K562 (cell line): ENCODE results near the gene POLDIP3. TPM values are rescaled to one million over a fixed set of nuclear protein-coding genes. Genes with fewer than 3 reads are reported as not detected.

Experiments used
- ARHGAP35 ChIP-seq: fragments of 450-650 bp; IDR thresholded peaks from 2 replicates; pipeline ENCODE4 v1.6.1; 2018; ENCODE audit not compliant: partially characterized antibody
- CBX3 ChIP-seq, 2 experiments: IDR thresholded peaks; 1 replicate in 1 of 2; 2 replicates in 1 of 2; pipeline ENCODE4 v1.6.1; 2012; ENCODE audit warnings: inconsistent platforms in 2 of 2, low read length in 2 of 2, borderline replicate concordance in 1 of 2, control low read depth in 1 of 2
- HDAC6 ChIP-seq: IDR thresholded peaks from 2 replicates; pipeline ENCODE4 v1.6.1; 2012; ENCODE audit warnings: low read depth, mild to moderate bottlenecking, control low read depth, inconsistent platforms, low read length, moderate library complexity
- HNRNPLL ChIP-seq: fragments of 200-400 bp; formaldehyde crosslinking; IDR thresholded peaks from 2 replicates; pipeline ENCODE4 v1.6.1; 2017; ENCODE audit warnings: low read length, low read depth, mild to moderate bottlenecking; ENCODE audit not compliant: poor library complexity, severe bottlenecking
- NRF1 ChIP-seq, 2 experiments: fragments of 450-650 bp; IDR thresholded peaks in 1 of 2; conservative IDR thresholded peaks in 1 of 2; 2 replicates each; pipeline ENCODE4 v1.6.1; 2014; ENCODE audit warnings: mild to moderate bottlenecking in 2 of 2
- PHF20 ChIP-seq: fragments of 450-650 bp; IDR thresholded peaks from 2 replicates; pipeline ENCODE4 v1.6.1; 2018; ENCODE audit not compliant: partially characterized antibody
- POLR2AphosphoS2 ChIP-seq: IDR thresholded peaks from 2 replicates; pipeline ENCODE4 v1.6.1; 2012; ENCODE audit warnings: low read length, improper control_type of control experiment
- POU5F1 ChIP-seq: fragments of 150-350 bp; IDR thresholded peaks from 2 replicates; pipeline ENCODE4 v1.6.1; 2014; ENCODE audit warnings: borderline replicate concordance, low read length, low read depth, mild to moderate bottlenecking; ENCODE audit not compliant: partially characterized antibody
- RBFOX2 ChIP-seq: fragments of 200-400 bp; formaldehyde crosslinking; IDR thresholded peaks from 2 replicates; pipeline ENCODE4 v1.6.1; 2017; ENCODE audit warnings: low read depth, mild to moderate bottlenecking, low read length, moderate library complexity
- SMARCA4 ChIP-seq: fragments of 450-650 bp; IDR thresholded peaks from 2 replicates; pipeline ENCODE4 v1.6.1; 2016
- SMC3 ChIP-seq: conservative IDR thresholded peaks from 2 replicates; pipeline ENCODE4 v1.6.1; 2011; ENCODE audit warnings: low read depth, low read length, improper control_type of control experiment; ENCODE audit not compliant: insufficient read depth
- TAF15 ChIP-seq: fragments of 200-400 bp; formaldehyde crosslinking; IDR thresholded peaks from 2 replicates; pipeline ENCODE4 v1.6.1; 2017; ENCODE audit warnings: mild to moderate bottlenecking, low read depth, low read length, moderate library complexity
- TCFL5 ChIP-seq: fragments of 250-450 bp; sonication (Bioruptor Pico); conservative IDR thresholded peaks from 2 replicates; pipeline ENCODE4 v1.6.1; 2021; ENCODE audit warnings: mild to moderate bottlenecking, moderate library complexity, matching md5 sums
- VEZF1 ChIP-seq: fragments of 200-800 bp; sonication (Bioruptor generic); IDR thresholded peaks from 2 replicates; pipeline ENCODE4 v1.6.1; 2017; ENCODE audit warnings: missing genetic modification characterization, missing compliant biosample characterization
- ZC3H11A ChIP-seq: IDR thresholded peaks from 2 replicates; pipeline ENCODE4 v1.6.1; 2012; ENCODE audit warnings: low read depth, low read length, improper control_type of control experiment
- ZNF134 ChIP-seq: fragments of 250-450 bp; sonication (Bioruptor Pico); conservative IDR thresholded peaks from 2 replicates; pipeline ENCODE4 v1.4.0; 2020
- ZNF316 ChIP-seq: fragments of 450-650 bp; IDR thresholded peaks from 2 replicates; pipeline ENCODE4 v1.6.1; 2016
- ZNF436 ChIP-seq: fragments of 250-450, 450-650 bp; sonication (Bioruptor Pico); formaldehyde crosslinking; IDR thresholded peaks from 2 replicates; pipeline ENCODE4 v1.7.0; 2020; ENCODE audit warnings: mild to moderate bottlenecking
- ZSCAN32 ChIP-seq: fragments of 450-650 bp; formaldehyde crosslinking; IDR thresholded peaks from 2 replicates; pipeline ENCODE4 v1.4.0; 2020; ENCODE audit warnings: mild to moderate bottlenecking, moderate library complexity
- polyA plus RNA-seq, 8 experiments: library from polyadenylated mRNA; depleted of rRNA in 4 of 8; stranded (reverse) in 5 of 8; unstranded in 3 of 8; fragments of >200 nt; fragmentation: Nextera tagmentation in 2 of 8; fragmentation: Illumina TruSeq in 1 of 8; extraction: Ambion mirVana in 2 of 8; extraction: Trizol in 1 of 8; gene quantifications; 2 replicates each; pipeline versions ENCODE4 v1.2.1 to v1.2.3, GENCODE V29; 2011 to 2014; ENCODE audit warnings: inconsistent platforms in 1 of 8, missing spikeins in 1 of 8
- total RNA-seq, 7 experiments: library from RNA; depleted of rRNA in 6 of 7; stranded (reverse); fragments of >200 nt in 6 of 7; fragmentation: Illumina TruSeq in 2 of 7; extraction: Trizol in 2 of 7; gene quantifications; 2 replicates each; pipeline versions ENCODE4 v1.2.1 to v1.2.3, GENCODE V29; 2011 to 2021; ENCODE audit warnings: low replicate concordance in 1 of 7
- TF ChIP-seq, protein P1 (sequence below): sonication (generic); formaldehyde crosslinking; IDR thresholded peaks from 2 replicates; pipeline ENCODE4 v1.8.1; 2023; ENCODE audit warnings: mild to moderate bottlenecking, missing genetic modification reagents
- TF ChIP-seq, protein P2 (sequence below): sonication (generic); formaldehyde crosslinking; IDR thresholded peaks from 2 replicates; pipeline ENCODE4 v1.9.0; 2022; ENCODE audit warnings: mild to moderate bottlenecking, missing genetic modification reagents
- TF ChIP-seq, protein P3 (sequence below): fragments of 250-450 bp; sonication (Bioruptor Pico); IDR thresholded peaks from 2 replicates; pipeline ENCODE4 v1.5.0; 2021
- TF ChIP-seq, protein P4 (sequence below): fragments of 250-450 bp; sonication (Bioruptor Pico); IDR thresholded peaks from 2 replicates; pipeline ENCODE4 v1.8.0; 2021; ENCODE audit warnings: borderline replicate concordance, mild to moderate bottlenecking, moderate library complexity; ENCODE audit not compliant: poor library complexity, severe bottlenecking

POLDIP3 gene
- total and polyA plus RNA-seq, 9 of the 15 experiments (the other 6 are each of a cell fraction or from before 2014, with no cell fraction given): 14.3 to 53.0 (median 26.3) TPM

- TF ChIP-seq, protein P1, sequence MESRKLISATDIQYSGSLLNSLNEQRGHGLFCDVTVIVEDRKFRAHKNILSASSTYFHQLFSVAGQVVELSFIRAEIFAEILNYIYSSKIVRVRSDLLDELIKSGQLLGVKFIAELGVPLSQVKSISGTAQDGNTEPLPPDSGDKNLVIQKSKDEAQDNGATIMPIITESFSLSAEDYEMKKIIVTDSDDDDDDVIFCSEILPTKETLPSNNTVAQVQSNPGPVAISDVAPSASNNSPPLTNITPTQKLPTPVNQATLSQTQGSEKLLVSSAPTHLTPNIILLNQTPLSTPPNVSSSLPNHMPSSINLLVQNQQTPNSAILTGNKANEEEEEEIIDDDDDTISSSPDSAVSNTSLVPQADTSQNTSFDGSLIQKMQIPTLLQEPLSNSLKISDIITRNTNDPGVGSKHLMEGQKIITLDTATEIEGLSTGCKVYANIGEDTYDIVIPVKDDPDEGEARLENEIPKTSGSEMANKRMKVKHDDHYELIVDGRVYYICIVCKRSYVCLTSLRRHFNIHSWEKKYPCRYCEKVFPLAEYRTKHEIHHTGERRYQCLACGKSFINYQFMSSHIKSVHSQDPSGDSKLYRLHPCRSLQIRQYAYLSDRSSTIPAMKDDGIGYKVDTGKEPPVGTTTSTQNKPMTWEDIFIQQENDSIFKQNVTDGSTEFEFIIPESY (CRISPR knock-in tag): no peak
- TF ChIP-seq ZNF134 (CRISPR knock-in tag): no peak
- TF ChIP-seq NRF1 (conservative IDR thresholded peaks at IDR 0.05 in 1 of 2, IDR thresholded peaks at IDR 0.05 in 1 of 2): peak; percentile 81 to 83
- no peak for TF ChIP-seq POU5F1
- no peak for TF ChIP-seq SMARCA4
- TF ChIP-seq, protein P2, sequence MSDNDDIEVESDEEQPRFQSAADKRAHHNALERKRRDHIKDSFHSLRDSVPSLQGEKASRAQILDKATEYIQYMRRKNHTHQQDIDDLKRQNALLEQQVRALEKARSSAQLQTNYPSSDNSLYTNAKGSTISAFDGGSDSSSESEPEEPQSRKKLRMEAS: no peak; the same call in 1 of the 2 replicates
- no peak for TF ChIP-seq HDAC6
- TF ChIP-seq ZC3H11A: no peak
- TF ChIP-seq ARHGAP35: no peak
- TF ChIP-seq POLR2AphosphoS2: no peak
- TF ChIP-seq RBFOX2: peak; percentile 81
- no peak for TF ChIP-seq ZNF436
- TF ChIP-seq PHF20: no peak
- no peak for TF ChIP-seq ZSCAN32
- no peak for TF ChIP-seq TCFL5 (CRISPR knock-in tag)
- no peak for TF ChIP-seq SMC3
- no peak for TF ChIP-seq HNRNPLL
- TF ChIP-seq ZNF316: no peak
- TF ChIP-seq TAF15: no peak
- TF ChIP-seq CBX3 (IDR thresholded peaks at IDR 0.05; ENCODE audit: borderline replicate concordance in 1 of 2, low read length in 2 of 2): no peak
- TF ChIP-seq, protein P3, sequence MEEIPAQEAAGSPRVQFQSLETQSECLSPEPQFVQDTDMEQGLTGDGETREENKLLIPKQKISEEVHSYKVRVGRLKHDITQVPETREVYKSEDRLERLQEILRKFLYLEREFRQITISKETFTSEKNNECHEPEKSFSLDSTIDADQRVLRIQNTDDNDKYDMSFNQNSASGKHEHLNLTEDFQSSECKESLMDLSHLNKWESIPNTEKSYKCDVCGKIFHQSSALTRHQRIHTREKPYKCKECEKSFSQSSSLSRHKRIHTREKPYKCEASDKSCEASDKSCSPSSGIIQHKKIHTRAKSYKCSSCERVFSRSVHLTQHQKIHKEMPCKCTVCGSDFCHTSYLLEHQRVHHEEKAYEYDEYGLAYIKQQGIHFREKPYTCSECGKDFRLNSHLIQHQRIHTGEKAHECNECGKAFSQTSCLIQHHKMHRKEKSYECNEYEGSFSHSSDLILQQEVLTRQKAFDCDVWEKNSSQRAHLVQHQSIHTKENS (CRISPR knock-in tag): no peak
- TF ChIP-seq VEZF1: peak; percentile 52
- TF ChIP-seq, protein P4, sequence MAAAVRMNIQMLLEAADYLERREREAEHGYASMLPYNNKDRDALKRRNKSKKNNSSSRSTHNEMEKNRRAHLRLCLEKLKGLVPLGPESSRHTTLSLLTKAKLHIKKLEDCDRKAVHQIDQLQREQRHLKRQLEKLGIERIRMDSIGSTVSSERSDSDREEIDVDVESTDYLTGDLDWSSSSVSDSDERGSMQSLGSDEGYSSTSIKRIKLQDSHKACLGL (CRISPR knock-in tag): peak; percentile 57
Observed at GRCh38 chr22:42581762-42582716, 32.6 kb downstream of the POLDIP3 start (continued).
